Activated T-cell treated with anti-CD3 and anti-CD28 coated beads, Interleukin-2, amount 50 U/mL, for 1 hour (primary cell): Measurements from ENCODE around the gene BAHD1.
A peak's percentile ranks its signal among the peaks of the same experiment; 100 is the strongest.

Source experiments
- DNase-seq: peaks from one replicate; pipeline ENCODE4 v3.0.0-alpha.2; 2020

Gene BAHD1

DNA sequence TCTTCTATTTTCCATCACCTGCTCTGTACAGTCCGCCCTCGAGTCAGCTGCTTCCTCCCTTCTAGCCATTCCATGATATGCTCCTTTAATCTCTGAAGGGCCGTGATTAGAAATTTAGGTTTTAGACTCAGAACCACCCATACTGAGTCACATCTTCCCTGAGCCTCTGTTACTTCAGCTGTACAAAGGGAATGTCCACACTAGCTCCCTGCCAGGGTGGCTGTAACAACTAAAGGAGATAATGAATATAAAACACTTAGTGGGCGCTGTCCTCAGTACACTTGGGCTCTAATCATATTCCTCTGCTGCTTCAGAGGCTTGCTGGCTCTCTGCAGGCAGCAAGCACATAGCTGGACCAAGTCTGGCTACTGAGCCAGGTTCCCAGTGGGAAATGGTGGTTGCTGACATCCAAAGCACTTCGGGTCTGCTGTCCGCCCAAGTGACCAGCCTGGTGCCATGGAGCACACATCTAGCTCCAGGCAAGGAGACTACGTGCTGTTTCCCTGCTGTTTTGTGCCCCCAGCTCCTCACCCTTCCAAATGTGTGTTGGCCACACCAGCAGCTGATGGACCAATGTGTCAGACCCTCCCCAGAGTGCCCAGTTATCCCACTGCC is 29.1 kb downstream of the BAHD1 start:
- no peak for DNase-seq

DNA sequence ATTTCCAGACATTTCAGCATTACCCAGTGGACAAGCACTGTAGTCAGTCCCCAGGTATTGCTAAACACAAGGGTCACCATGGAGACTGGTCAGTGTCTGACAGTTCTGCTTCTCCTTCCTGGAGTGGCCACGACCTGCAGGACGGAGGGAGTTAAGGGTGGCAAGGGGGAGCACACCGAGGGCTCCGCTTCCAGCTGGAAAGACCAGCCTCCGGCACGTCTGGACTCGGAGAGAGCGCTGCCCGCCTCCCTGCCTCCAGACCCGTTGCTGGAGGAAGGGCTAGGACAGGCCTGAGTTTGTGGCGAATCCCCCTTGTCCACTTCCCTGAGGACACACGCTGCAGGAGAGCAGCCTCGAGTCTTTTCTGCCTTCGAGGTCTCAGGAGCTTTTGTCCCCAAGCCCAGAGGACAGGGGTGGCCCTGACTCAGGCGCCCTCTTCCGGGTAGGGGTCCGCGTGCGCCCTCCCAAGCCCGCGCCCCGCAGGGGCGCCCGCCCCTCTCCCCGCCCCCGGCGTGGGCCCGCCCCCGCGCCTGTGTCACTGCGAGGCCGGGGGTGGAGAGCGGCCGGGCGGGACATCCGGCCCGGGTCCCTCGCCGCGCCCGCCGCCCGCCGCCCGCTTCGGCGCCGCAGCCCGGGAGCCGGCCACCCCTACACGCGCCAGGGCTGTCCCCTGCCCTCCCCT is 29.8 kb downstream of the BAHD1 start, which contains the start of gene CHST14:
Gene CHST14 (plus strand): TSS at position 562 of the 682 bp plus-strand sequence. CDS start 230 bp downstream, outside the sequence.
- peak; percentile 70 for DNase-seq

DNA sequence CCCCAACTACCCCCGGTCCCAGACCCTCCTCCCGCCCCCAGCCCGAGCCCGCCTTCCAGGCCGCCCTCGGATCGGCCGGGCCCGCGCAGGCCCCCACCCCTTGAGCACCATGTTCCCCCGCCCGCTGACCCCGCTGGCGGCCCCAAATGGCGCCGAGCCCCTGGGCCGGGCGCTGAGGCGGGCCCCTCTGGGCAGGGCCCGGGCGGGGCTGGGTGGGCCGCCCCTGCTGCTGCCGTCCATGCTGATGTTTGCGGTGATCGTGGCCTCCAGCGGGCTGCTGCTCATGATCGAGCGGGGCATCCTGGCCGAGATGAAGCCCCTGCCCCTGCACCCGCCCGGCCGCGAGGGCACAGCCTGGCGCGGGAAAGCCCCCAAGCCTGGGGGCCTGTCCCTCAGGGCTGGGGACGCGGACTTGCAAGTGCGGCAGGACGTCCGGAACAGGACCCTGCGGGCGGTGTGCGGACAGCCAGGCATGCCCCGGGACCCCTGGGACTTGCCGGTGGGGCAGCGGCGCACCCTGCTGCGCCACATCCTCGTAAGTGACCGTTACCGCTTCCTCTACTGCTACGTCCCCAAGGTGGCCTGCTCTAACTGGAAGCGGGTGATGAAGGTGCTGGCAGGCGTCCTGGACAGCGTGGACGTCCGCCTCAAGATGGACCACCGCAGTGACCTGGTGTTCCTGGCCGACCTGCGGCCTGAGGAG is 30.5 kb downstream of the BAHD1 start:
- DNase-seq: peak; percentile 49

DNA sequence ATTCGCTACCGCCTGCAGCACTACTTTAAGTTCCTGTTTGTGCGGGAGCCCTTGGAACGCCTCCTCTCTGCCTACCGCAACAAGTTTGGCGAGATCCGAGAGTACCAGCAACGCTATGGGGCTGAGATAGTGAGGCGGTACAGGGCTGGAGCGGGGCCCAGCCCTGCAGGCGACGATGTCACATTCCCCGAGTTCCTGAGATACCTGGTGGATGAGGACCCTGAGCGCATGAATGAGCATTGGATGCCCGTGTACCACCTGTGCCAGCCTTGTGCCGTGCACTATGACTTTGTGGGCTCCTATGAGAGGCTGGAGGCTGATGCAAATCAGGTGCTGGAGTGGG is 31.0 kb downstream of the BAHD1 start:
- DNase-seq: peak; percentile 35

DNA sequence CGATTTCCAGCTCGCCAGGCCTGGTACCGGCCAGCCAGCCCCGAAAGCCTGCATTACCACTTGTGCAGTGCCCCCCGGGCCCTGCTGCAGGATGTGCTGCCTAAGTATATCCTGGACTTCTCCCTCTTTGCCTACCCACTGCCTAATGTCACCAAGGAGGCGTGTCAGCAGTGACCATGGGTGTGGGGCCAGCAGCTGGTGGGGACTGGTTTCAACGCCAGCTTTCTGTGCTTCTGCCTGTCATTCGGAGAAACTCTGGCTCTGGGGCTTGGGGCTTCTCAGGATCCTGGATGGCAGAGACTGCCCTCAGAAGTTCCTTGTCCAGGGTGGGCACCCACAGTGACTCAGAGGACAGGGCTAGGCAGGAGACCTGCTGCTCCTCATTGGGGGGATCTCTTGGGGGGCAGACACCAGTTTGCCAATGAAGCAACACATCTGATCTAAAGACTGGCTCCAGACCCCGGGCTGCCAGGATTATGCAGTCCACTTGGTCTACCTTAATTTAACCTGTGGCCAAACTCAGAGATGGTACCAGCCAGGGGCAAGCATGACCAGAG is 31.5 kb downstream of the BAHD1 start:
- no peak for DNase-seq

DNA sequence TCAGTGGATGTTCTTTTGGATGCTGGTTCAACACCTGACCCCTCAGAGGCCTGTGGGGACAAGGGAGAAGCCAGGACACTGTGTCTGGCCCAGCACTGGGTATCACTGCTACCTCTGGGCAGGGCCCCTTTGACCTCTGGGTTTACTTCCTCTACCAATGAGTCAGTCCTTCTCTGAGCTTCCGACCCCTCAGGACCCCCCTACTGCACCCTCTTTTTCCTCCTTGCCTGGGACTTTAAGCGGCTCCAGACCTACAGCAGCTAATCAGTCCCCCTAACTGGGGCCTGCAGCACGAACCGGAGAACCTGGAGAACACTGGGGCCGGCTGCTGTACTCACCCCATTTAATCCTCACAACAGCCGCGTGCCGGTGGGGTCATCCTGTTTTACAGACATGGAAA is 33.8 kb downstream of the BAHD1 start:
- no peak for DNase-seq

DNA sequence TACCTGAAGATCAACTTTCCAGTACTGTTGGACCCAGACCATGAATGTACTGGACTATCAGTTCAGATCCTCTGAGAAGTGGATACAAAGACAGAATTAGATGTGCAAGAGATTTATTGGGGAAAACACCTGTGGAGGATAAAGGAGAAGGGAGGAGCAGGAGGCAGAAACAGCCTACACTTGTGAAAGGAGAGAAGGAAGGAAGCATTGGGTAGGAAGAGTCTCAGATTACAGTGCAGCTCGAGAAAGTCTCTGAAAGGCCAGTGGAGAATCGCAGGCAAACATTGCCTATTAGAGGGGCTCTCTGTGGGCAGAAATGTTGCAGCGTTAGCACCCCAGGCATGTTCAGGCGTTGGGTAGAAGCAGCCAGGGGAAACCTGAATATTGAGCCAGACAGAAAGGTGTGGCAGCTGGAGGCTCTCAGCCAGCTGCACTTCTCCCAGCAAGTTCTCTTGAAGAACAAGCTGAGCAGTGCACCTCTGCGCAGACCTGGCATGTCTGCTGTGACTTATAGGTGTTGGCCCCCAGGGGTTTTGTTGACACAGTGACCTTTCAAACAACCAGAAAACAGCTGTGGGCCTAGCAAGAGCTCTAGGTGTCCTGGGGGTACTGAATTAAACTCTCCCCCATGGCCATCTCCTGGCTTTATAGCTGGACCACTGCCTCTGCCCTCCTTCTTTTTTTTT is 37.0 kb downstream of the BAHD1 start:
- DNase-seq: no peak

DNA sequence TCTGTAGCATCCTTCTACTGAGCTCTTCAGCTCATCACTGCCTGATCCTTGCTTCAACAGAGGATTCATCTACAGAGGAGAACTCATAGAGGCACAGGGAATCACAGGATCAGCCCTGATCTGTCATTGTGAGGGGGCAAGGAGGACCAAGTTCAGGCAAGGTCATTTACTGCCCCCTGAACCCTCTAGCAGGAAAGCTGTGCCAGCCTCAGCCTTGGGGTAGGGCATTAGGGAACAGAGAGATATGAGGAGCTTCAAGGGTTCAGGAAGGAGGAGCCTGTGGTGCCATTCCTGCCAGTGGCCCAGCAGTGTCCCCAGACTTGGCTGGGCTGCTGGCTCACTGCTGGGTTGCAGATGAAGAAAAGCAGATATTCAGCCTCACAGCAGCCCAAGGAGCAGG is 38.3 kb downstream of the BAHD1 start:
- DNase-seq: no peak

DNA sequence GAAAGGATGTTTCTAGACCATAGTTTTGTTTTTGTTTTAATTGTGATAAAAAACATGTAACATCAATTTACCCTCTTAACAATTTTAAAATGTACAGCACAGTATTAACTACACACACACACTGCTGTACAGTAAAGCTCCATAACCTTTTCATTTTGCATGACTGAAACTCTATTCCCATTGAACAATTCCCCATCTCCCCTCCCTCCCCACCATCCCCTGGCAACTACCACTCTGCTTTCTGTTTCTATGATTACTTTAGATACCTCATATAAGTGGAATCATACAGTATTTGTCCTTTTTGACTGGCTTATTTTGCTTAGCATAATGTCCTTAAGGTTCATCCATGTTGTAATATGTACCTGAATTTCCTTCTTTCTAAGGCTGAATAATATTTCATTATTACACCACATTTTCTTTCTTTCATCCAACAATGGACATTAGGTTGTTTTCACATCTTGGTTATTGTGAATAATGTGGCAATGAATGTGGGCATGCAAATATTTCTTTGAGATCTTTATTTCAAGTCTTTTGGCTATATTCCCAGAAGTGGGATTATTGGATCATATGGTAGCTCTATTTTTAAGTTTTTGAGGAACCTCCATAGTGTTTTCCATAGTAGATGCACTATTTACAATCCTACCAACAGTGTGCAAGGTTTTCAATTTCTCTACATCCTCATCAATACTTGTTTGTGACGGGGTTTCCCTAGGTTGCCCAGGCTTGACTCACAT is 40.8 kb downstream of the BAHD1 start:
- no peak for DNase-seq

DNA sequence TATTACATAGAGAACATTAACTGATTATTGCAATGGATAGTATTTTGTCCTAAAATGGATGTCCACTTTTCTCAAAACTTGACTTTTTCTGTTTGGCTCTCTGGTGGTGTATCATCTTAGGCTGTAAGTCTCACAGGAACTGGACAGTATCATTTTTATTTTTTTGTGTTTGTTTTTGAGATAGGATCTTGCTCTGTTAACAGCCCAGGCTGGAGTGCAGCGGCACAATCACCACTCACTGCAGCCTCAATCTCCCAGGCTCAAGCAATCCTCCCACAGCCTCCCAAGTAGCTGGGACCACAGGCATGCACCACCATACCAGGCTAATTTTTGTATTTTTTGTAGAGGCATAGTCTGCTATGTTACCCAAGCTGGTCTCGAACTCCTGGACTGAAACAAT is 43.2 kb downstream of the BAHD1 start:
- no peak for DNase-seq

DNA sequence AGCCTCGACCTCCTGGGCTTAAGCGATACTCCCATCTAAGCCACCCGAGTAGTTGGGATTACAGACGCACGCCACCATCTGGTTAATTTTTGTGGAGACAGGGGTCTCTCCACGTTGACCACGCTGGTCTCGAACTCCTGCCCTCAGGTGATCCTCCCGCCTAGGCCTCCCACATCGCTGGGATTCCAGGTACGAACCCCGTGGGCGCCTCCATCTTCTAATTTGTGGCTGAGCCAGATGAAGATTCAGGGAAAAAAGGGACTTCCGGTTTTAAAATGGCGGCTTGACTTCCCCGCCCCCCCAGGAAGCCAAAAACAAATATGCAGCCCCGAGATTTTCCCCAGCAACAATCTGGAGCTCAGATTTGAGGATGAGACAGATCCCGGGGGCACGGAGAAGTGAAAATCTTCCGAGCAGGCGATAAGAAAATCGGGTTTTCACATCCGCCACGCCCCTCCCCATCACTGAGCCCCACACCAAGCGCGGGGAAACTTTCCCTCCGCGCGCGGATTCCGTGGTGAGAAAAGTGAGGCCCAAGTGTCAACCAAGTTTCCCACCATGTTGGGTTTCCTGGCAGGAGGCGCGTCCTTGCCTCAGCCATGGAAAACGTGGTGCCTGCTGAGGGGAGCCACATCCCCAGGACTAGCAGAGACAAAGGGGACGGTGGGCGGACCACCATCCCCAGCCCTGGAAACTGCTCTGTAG is 45.5 kb downstream of the BAHD1 start:
- no peak for DNase-seq

DNA sequence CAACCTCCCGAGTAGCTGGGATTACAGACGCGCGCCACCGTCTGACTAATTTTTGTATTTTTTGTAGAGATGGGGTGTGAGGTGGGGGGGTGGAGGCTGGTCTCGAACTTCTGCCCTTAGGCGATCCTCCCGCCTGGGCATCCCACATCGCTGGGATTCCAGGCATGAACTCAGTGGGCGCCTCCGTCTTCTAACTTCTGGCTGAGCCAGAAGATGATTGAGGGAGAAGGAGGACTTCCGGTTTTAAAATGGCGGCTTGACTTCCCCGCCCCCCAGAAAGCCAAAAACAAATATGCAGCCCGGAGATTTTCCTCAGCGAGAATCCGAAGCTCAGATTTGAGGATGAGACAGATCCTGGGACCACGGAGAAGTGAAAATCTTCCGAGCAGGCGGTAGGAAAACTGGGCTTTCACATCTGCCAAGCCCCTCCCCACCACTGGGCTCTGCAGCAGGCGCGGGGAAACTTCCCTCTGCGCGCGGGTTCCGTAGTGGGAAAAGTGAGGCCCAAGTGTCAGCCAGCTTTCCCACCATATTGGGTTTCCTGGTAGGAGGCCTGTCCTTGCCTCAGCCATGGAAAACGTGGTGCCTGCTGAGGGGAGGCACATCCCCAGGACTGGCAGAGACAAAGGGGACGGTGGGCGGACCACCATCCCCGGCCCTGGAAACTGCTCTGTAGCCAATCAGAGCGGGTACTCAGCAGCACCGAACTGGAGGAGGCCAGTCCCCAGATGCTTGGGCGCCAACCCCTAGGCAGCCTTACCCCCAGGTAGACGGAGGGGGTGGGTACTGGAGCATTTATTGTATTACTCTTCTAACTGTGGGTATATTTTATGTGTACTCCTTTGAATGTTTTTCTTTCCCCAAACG is 47.3 kb downstream of the BAHD1 start:
- DNase-seq: no peak

DNA sequence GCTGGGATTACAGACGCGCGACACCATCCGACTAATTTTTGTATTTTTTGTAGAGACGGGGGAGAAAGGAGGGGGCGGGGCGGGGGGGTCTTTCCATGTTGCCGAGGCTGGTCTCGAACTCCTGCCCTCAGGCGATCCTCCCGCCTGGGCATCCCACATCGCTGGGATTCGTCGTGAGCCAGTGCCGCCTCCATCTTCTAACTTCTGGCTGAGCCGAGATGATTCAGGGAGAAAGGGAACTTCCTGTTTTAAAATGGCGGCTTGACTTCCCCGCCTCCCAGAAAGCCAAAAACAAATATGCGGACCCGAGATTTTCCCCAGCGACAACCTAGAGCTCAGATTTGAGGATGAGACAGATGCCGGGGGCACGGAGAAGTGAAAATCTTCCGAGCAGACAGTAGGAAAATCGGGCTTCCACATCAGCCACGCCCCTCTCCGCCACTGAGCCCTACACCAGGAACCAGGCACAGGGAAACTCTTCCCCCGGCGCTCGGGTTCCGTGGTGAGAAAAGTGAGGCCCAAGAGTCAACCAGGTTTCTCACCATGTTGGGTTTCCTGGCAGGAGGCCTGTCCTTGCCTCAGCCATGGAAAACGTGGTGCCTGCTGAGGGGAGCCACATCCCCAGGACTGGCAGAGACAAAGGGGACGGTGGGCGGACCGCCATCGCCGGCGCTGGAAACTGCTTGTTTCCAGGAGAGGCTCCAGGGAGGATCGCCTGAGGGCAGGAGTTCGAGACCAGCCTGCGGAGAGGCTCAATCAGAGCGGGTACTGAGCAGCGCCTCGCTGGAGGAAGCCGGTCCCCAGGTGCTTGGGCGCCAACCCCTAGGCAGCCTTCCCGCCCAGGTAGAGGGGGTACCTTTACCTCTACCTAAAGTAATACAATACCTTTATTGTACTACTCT is 48.8 kb downstream of the BAHD1 start:
- DNase-seq: no peak

DNA sequence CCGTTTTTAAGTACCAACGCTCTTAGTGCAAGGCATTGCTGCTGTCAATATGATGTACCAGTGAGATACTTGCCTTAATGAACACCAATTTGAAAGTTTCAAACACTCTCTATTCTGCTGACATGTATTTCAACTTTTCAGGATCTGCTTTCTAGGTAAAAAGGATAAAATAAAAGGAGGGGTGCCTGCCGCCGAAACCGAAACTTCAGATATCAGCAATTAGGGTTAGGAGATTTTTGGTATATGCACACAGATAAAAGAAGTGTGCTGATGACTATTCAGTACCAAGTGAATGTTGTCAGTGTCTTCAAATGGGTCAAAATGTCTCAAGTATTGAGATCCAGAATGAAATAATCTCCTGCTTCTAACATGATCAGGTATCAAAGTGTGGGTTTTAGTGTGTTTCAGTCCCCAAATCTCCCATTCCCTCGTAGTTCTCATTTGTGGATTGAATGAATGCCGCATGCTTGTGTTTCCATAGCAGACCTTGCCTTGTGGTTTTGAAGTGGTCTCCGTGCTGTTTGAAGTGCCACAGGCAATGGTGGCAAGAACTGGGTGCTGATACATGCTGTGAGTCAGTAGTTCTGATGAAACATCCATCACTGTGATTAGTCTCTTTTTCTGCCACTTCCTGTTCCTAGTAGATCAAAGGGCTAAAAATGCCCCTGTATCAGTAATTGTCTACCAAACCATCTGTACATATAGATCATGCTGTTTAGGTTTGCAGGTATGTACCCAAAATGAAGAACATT is 52.5 kb downstream of the BAHD1 start:
- DNase-seq: peak; percentile 27

DNA sequence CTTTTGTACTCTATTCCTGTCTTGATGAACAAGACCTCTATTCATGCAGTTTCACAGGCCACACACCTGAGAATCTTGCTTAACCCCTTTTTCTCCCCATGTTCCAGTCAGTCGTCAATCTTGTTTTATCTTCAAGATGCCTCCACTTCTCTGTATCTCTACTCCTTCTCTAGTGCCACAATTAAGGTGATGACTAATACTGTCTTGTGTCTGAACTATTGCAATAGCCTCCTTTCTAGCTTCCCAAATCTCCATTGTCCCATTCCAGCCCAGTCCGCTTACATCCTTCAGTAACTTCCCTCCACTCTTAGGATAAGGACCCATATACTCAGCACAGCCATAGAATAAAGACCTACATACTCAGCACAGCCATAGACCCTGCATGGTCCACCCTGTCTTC is 54.8 kb downstream of the BAHD1 start:
- no peak for DNase-seq

DNA sequence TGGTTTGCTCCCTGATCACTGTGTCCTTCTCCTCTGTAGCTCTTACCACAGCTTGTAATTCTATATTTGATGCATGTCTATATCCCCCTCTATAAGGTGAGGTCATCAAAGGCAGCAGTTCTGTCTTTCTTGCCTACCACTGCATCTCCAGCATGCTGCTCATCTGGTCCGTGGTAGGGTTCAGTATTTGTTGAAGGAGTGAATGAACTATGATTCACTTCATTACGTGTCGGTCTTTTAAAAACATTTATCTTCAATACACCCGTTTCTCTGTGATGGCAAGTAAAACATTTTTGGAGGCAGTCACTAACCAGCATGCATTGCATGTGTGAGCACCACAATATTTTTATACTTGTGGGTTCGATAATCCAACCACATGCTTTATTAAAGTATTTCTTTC is 57.7 kb downstream of the BAHD1 start:
- no peak for DNase-seq

DNA sequence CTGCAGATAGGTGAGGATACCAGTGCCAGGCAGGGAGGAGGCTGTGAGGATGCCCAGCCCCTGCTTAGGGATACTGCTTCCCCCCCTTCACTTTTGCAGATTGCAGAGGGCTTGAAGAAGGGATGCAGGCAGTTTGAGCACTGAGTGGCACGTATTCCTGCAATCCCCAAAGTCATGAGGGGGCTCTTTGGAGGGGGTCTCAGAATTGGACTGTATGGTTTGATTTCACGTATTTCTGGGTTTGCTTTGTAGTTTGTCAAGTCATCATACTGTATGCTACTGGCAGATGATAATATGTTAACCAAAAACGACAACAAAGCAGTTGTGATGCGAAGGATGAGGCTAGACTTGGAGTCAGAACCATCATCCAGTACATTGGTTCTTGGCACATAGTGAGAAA is 58.1 kb downstream of the BAHD1 start:
- DNase-seq: no peak

DNA sequence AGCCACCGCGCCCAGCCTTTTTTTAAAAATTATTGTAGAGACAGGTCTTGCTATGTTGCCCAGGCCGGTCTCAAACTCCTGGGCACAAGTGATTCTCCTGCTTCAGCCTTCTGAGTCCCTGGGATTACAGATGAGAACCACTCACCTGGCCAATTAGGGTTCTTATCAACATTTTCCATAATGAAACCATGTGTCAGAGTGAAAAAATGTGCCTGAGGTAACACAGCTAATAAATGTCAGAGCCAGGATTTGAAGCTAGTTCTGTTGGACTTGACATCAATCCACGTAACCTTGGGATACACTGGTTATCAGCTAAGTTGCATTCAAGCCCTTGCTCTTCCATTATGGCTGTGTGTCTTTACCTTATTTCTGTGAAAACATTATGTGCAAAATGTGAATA is 59.2 kb downstream of the BAHD1 start:
- DNase-seq: no peak
